GM18520 (cell line): ENCODE results near the gene PIGL.
A peak's percentile ranks its signal among the peaks of the same experiment; 100 is the strongest.

Experiments
- ATAC-seq: cut with Tn5 transposase; IDR thresholded peaks from one replicate; pipeline ENCODE4 v1.9.1; 2021; ENCODE audit not compliant: unreplicated experiment

PIGL gene

DNA sequence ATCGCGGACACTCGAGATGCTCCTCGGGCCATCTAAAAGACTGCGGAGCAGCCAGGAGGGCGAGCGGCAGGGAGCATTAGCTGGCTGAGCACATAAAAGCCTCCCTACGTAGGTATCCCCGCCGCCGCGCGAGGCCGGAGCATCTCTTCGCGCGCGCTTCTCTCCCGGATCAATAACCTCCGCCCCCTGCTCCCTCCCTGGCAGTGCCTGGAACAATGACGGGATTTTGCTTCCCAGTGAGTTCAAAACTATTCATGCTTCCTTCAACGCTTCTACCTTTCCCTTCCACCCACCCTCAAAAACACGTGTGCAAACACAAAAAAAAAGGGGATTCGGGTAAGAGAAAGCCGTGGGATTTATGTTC lies 135.3 kb downstream of the PIGL start:
- ATAC-seq = no peak

DNA sequence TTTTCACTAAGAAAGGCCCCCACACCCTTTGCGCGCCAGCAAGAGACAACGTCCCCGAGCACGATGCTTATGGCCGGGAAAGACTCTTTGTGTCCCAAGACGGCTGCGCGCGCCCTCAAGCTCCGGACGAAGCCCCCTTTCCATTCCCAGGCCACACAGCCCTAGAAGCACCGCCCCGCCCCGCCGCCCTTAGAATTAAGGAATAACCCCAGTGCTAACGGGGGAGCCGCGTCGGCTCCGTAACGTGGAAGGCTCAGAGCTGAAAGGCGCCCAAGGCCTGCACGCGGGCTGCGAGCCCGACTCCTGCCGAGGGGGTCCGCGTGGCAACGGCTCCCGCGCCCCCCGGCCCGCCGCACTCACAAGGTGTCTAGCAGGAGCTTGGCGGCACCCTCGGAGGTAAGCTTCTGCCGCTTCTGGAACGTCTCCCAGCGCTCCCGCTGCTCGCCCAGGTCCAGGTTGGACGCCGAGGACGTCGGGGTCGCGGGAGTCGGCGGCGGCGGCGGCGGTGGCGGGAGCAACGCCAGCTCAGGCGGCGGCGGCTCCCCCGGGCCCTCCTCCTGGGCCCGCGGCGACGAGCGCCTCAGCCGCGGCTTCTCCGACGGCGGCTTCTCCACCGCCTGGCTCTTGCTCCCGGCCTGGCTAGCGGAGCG lies 135.8 kb downstream of the PIGL start:
- no peak for ATAC-seq

DNA sequence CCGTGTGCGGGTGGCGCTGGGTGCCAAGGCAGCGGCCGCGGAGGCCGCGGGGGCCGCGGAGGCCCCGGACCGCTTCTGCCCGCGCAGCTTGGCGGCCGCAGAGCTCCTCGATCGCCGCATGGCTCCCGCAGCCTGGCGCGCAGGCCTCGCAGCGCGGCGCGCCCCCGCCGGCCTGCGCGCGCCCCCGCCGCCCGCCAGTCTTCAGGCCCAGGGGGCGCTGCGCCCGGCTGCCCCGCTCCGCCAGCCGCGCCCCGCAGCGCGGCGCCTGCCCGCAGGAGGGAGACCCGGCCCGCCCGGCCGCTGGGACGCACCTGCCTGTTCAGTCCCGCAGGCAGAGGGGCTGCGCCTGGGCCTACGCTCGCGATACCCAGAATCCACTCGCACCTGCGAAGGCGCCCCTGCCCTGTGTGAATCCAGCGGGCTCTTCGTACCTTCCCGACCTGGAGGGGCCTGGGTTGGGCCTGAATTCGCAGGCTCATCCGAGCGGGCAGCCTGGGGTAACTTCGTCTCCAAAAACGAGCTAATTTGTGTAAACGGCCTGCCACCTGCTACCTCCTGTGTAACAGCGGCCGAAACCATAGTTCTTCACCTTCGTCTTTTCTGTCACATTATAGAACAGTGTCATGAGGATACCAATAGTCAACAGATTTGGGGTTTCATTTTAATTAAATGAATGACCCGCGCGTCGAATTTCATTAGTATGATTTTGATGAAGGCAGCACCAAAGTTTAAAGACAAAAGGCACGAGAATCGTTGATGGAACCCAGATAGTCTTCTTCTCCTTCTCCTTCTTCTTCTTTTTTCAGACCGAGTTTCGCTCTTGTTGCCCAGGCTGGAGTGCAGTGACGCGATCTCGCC lies 136.5 kb downstream of the PIGL start, which contains the start of gene CENPV:
Gene CENPV, minus strand, starts transcription at position 153 of the 858 bp plus-strand sequence. Its CDS starts 33 bp downstream, at position 120.
- no peak for ATAC-seq

DNA sequence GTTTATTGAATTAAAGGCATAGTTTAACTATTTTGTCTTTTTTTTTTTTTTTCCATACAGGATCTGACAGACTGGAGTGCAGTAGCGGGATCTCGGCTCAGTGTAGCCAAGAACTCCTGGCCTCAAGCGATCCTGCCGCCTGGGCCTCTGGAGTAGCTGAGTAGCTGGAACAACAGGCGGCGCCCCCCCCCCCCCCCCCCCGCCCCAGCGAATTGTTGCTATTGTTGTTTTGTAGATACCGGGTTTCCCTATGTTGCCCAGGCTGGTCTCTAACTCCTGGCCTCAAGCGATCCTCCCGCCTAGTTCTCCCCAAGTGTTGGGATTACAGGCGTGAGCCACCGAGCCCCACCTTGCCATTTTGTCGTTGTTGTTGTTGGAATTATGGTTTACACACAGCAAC lies 137.6 kb downstream of the PIGL start:
- ATAC-seq = no peak

DNA sequence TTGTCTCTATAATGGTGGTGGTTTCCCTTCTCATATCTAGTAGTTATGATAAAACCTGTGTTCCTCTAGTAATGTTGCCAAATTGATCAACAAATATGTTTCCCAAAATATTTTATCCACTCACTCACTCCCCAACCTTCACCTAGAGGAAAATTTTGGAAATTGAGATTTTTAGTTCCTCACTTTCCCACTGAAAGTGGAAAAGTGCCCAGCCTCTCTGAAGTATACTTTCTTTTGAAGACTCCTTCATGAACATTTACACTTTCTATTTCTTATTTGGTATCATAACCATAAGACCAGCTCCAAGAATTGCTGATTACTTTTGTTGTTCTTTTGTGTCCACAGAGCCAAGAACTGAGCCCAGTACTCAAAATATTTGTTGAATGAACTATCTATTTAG lies 141.4 kb downstream of the PIGL start:
- no peak for ATAC-seq

DNA sequence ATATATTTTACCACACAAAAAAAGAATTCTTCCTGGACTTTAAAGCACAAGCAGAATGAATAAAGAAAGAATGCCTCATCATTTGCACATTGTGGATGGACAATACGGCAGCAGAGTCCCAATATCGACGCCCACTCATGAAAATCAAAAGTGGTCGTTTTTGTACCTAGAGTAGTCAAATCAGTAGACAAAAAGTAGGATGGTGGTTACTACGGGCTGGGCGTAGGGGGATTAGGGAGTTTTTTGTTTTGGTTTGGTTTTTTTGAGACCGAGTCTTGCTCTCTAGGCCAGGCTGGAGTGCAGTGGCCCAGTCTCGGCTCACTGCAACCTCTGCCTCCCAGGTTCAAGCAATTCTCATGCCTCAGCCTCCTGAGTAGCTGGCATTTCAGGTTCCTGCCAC lies 144.9 kb downstream of the PIGL start:
- ATAC-seq = no peak

DNA sequence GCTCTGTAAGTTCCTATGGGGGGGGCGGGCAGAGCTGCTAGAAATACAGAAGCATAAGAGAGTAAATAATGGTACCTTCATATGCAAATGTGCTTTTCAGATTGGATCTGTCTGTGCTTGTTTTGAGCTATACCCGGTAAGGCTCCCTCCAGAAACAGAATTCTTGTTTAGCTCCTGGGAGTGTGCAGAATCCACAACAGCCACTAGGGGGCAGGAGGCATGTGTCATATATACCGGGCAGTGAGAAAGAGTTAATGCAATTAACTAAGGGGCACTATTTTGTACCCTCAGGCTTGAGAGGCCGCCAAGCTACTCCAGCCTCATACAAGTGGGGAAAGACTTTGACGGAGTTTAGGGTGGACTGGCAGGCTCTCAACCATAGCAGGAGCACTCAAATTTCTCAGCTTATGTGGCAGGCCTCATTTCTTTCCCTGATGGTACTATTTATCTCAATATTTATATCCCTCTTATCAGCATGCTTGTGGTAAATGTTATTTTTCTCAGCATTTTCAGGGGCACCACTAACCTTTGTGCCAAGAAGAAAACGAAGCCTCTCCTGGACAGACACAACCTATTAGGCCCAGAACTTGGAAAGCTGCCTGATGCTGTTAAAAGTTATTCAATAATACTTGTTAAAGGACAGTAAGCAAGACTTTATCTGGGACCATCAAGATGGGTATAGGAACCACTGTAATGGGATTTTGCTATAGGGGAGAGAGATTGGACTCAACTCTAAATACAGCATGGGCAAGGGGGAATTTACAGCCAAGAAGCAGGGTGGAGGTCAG lies 146.9 kb downstream of the PIGL start:
- peak; percentile 60 for ATAC-seq

DNA sequence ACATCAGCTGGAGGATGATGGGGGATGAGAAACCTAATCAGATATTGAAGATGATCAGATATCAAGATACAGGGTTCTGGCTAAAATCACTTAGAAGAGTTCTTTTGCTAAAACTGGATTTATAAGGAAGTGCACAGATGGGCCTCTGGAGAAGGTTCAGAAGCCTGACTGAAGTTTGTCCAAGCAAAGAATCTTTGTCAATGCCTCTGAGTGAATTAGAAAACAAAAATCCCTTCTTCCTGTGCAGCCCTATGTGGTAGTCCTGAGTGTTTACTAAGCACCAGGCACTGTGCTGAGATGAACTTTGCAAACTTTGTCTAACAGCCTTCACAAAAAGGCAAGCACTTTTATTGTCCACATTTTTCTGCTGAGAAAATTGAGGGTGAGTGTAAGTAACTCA lies 147.6 kb downstream of the PIGL start:
- no peak for ATAC-seq

DNA sequence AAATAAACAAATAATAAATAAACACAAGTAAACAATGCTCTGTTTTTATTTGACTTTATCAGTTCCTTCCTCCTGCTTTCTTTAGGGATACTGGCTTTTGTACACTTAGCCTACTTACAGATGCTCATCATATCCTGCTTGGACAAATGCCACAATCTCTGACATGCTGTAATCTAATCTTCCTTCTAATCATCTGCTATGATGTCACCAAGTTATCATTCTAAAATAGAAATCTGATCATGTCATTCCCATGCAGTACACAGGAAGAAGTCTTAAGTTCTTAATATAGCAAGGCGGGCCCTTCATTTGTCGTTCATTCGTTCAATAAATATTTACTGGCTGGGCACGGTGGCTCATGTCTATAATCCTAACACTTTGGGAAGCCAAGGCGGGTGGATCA lies 154.7 kb downstream of the PIGL start:
- no peak for ATAC-seq

DNA sequence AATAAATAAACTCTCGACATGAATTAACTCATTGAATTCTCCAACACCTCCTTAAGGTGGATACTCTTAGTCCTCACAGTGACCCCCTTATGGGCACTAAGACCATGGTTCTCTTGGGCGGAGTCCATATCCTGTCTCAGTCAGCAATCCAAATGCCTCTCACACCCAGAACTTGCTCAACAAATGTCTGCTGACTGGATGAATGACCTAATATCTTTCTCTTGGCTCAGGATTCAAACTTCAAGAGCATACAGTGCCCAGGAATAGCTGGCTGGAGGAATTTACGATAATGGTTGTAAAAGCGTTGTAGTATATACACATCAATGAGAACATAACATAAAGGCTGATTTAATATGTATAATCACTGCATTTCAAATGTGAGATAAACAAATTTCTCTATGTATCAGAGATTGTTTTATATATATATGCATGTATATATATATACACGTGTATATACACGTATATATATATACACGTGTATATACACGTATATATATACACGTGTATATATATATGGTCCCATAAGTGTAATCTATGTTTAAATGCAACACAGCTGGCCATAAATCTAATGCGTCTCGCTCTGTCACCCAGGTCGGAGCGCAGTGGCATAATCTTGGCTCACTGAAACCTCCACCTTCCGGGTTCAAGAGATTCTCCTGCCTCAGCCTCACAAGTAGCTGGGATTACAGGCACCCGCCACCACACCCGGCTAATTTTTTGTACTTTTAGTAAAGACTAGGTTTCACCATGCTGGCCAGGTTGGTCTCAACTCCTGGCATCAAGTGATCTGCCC lies 157.3 kb downstream of the PIGL start:
- ATAC-seq = no peak
